ENCODE measurements around the gene MED13L. TPM values are rescaled to one million over a fixed set of nuclear protein-coding genes. Genes with fewer than 3 reads are reported as not detected.

MED13L gene
- total RNA-seq, 1 experiment from 2014 or later: 89.0 TPM

DNA sequence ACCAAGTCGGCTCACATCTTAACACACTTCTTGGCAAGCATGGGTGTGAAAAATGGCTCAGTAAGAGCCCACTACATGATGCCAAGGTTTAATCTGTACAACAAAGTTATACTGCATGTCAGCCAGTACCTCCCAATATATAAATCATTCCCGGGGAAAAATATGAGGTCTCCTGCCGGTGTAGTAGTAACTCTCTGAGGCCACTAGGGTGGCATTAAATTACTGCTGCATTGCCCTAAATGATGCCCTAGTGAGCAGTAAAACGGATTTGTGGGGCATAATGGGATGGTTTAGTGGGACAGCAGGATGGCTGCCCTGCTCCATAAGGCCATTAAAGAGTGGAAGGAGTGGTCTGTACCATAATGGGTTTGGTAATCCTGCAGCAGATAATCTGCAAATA, 267.7 kb downstream of the MED13L start:
- Mint-ChIP-seq H3K36me3 (ENCODE audit: insufficient read depth, unreplicated experiment) (peaks cover 6% of the 10 kb centered on the region), H3K9me3 (ENCODE audit: low read depth, unreplicated experiment) (no peaks in the 10 kb centered on the region), H3K27ac (ENCODE audit: unreplicated experiment) (no peak overlapping the region), H3K27me3 (ENCODE audit: unreplicated experiment) (no peaks in the 10 kb centered on the region), H3K4me1 (ENCODE audit: low read depth, unreplicated experiment) (no peaks in the 10 kb centered on the region), H3K4me3 (ENCODE audit: low read depth, unreplicated experiment) (no peak overlapping the region)
- CTCF ChIA-PET: no interaction called here
- intact Hi-C loops (cut with micrococcal nuclease; ENCODE audit: unreplicated experiment): no loop called here
- DNase-seq: no peak
- no TSS peak for BruUV-seq (replicated peaks)
- TF ChIP-seq, protein P1, sequence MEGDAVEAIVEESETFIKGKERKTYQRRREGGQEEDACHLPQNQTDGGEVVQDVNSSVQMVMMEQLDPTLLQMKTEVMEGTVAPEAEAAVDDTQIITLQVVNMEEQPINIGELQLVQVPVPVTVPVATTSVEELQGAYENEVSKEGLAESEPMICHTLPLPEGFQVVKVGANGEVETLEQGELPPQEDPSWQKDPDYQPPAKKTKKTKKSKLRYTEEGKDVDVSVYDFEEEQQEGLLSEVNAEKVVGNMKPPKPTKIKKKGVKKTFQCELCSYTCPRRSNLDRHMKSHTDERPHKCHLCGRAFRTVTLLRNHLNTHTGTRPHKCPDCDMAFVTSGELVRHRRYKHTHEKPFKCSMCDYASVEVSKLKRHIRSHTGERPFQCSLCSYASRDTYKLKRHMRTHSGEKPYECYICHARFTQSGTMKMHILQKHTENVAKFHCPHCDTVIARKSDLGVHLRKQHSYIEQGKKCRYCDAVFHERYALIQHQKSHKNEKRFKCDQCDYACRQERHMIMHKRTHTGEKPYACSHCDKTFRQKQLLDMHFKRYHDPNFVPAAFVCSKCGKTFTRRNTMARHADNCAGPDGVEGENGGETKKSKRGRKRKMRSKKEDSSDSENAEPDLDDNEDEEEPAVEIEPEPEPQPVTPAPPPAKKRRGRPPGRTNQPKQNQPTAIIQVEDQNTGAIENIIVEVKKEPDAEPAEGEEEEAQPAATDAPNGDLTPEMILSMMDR (IDR thresholded peaks at IDR 0.05; ENCODE audit: unreplicated experiment): no peak

DNA sequence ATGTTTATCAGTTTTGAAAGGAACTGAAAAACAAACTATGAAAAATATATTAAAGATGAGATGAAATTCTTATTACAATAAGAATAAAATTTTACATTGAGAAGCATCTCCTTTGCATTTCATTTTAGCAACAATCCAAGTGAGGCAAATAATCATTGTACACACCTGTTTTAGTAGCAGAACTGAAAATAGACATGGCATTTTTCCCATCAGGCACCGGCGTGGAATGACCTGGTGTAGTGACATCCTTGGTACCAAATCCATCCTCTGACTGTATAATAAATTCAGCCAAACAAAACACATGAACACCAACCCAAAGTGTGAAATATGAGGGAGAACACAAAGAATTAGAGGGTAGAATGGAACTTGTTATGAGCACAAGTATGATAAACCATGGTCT, 271.4 kb downstream of the MED13L start:
- no peak overlapping the region for H3K27ac Mint-ChIP-seq (ENCODE audit: unreplicated experiment)
- CTCF ChIA-PET: no interaction called here
- H3K27me3 Mint-ChIP-seq (ENCODE audit: unreplicated experiment): no peaks in the 10 kb centered on the region
- H3K9me3 Mint-ChIP-seq (ENCODE audit: low read depth, unreplicated experiment): no peaks in the 10 kb centered on the region
- no peaks in the 10 kb centered on the region for H3K4me1 Mint-ChIP-seq (ENCODE audit: low read depth, unreplicated experiment)
- BruUV-seq (replicated peaks): no TSS peak
- no peak overlapping the region for H3K4me3 Mint-ChIP-seq (ENCODE audit: low read depth, unreplicated experiment)
- intact Hi-C loops (cut with micrococcal nuclease; ENCODE audit: unreplicated experiment): no loop called here
- no peaks in the 10 kb centered on the region for H3K36me3 Mint-ChIP-seq (ENCODE audit: insufficient read depth, unreplicated experiment)
- DNase-seq: no peak
- TF ChIP-seq, protein P1 (IDR thresholded peaks at IDR 0.05; ENCODE audit: unreplicated experiment): no peak

DNA sequence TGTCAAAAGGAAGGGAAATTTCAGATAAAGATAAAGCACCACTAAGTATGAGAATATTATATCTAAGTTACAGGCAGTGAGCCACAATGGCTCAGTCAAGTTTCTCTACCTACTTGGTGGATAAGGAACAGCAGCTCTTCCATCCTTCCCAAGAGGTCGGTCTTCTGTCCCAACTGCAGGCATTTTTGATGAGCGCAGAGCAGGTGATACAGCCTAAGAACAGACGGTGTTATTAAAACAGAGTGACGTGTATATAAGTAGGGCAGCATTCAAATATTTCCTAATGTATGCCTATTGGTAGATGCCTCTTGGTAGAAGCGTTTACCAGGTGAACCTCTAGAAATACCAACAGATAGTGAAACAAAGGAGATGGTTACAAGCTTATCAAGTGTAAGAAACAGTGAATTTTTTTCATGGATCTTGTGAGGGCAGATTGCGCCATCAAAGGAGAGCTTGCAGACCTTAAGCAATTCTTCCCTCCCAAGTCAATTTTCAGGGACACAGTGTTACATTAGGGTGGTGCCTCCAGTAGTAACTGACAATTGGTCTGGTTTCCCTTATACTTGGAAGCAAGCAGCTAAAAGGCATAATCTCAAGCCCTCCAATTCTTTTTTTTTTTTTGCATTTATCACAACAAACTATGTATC, 274.5 kb downstream of the MED13L start:
- no peaks in the 10 kb centered on the region for H3K9me3 Mint-ChIP-seq (ENCODE audit: low read depth, unreplicated experiment)
- no TSS peak for BruUV-seq (replicated peaks)
- no peak overlapping the region for H3K4me3 Mint-ChIP-seq (ENCODE audit: low read depth, unreplicated experiment)
- intact Hi-C loops (cut with micrococcal nuclease; ENCODE audit: unreplicated experiment): no loop called here
- H3K27ac Mint-ChIP-seq (ENCODE audit: unreplicated experiment): no peak overlapping the region
- no peaks in the 10 kb centered on the region for H3K27me3 Mint-ChIP-seq (ENCODE audit: unreplicated experiment)
- no peaks in the 10 kb centered on the region for H3K36me3 Mint-ChIP-seq (ENCODE audit: insufficient read depth, unreplicated experiment)
- CTCF ChIA-PET: no interaction called here
- no peaks in the 10 kb centered on the region for H3K4me1 Mint-ChIP-seq (ENCODE audit: low read depth, unreplicated experiment)
- DNase-seq: no peak
- TF ChIP-seq, protein P1 (IDR thresholded peaks at IDR 0.05; ENCODE audit: unreplicated experiment): no peak

DNA sequence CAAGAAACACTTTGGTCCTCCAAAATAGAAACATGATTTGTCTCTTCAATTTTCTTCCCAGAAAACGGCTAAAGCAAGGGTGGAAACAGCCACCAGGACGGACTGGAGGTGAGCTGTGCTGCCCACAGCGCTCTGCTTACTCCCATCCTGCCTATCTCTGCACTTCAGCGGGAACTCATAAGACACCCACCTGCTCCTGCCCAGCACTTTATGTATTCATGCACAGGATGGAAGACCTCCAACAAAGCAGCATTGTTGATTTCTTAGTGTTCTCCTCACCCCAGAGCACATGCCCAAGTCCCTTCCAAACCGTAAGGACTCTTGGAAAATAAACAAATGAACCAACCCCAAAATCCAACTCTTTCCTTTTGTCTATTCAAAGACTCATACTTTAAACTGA, 277.2 kb downstream of the MED13L start:
- Mint-ChIP-seq H3K9me3 (ENCODE audit: low read depth, unreplicated experiment) (no peaks in the 10 kb centered on the region), H3K4me3 (ENCODE audit: low read depth, unreplicated experiment) (no peak overlapping the region), H3K27ac (ENCODE audit: unreplicated experiment) (no peak overlapping the region), H3K4me1 (ENCODE audit: low read depth, unreplicated experiment) (no peaks in the 10 kb centered on the region), H3K36me3 (ENCODE audit: insufficient read depth, unreplicated experiment) (no peaks in the 10 kb centered on the region), H3K27me3 (ENCODE audit: unreplicated experiment) (no peaks in the 10 kb centered on the region)
- TF ChIP-seq, protein P1 (IDR thresholded peaks at IDR 0.05; ENCODE audit: unreplicated experiment): no peak
- no TSS peak for BruUV-seq (replicated peaks)
- intact Hi-C loops (cut with micrococcal nuclease; ENCODE audit: unreplicated experiment): no loop called here
- no peak for DNase-seq
- CTCF ChIA-PET: no interaction called here
